MM.1S (cell line): ENCODE results near the gene TENT4B.

Source experiments
- CTCF ChIP-seq: fragments of 300-600 bp; sonication (generic); IDR thresholded peaks from 2 replicates; pipeline ENCODE4 v1.5.1; 2016; ENCODE audit warnings: antibody characterized with exemption, low read length, mixed read lengths
- EZH2 ChIP-seq: fragments of 300-600 bp; sonication (generic); optimal IDR thresholded peaks from 2 replicates; pipeline ENCODE3; 2017; ENCODE audit warnings: low read depth, mild to moderate bottlenecking, antibody characterized with exemption, low read length, mixed read lengths

GRCh38 chr16:50155925-50156324 lies 2.8 kb downstream of the TENT4B start:
- no peak for TF ChIP-seq CTCF
- no peak for TF ChIP-seq EZH2
